HL-60 (cell line): Measurements from ENCODE around the gene ZFP69.

Experiments
- POLR2AphosphoS5 ChIP-seq: IDR thresholded peaks from 2 replicates; pipeline ENCODE4 v1.6.1; 2012; ENCODE audit warnings: low read depth
- TF ChIP-seq, protein P1 (sequence below): IDR thresholded peaks from one replicate; pipeline ENCODE4 v1.5.1; 2011; ENCODE audit warnings: low read length, control low read depth, inconsistent platforms; ENCODE audit not compliant: insufficient read depth

DNA sequence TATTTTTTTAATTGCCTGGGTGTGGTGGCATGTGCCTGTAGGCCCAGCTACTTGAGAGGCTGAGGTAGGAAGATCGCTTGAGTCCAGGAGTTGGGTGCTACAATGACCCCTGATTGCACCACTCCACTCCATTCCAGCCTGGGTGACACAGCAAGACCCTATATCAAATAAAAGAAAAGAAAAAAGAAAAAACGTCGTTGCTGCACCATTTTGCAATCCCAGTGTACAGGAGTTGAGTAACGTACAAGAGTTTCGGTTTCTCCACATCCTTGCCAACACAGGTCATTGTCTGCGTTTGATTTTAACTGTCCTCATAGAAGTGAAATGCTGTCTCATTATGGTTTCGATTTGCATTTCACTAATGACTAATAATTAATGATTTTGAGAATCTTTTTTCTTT, 62.2 kb downstream of the ZFP69 start:
- TF ChIP-seq POLR2AphosphoS5 = no peak
- TF ChIP-seq, protein P1, sequence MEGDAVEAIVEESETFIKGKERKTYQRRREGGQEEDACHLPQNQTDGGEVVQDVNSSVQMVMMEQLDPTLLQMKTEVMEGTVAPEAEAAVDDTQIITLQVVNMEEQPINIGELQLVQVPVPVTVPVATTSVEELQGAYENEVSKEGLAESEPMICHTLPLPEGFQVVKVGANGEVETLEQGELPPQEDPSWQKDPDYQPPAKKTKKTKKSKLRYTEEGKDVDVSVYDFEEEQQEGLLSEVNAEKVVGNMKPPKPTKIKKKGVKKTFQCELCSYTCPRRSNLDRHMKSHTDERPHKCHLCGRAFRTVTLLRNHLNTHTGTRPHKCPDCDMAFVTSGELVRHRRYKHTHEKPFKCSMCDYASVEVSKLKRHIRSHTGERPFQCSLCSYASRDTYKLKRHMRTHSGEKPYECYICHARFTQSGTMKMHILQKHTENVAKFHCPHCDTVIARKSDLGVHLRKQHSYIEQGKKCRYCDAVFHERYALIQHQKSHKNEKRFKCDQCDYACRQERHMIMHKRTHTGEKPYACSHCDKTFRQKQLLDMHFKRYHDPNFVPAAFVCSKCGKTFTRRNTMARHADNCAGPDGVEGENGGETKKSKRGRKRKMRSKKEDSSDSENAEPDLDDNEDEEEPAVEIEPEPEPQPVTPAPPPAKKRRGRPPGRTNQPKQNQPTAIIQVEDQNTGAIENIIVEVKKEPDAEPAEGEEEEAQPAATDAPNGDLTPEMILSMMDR = no peak
